Measurements from ENCODE around the gene MICALL1.
"Not testable (repeated sequence)": the region's sequence is repeated elsewhere in the genome, so short reads cannot be mapped to it uniquely, and the experiment has no call there.

The MICALL1 gene

GRCh38 chr22:37953062-37953436 lies 47.0 kb downstream of the MICALL1 start:
- no peak for TF ChIP-seq CTCF (IDR thresholded peaks at IDR 0.05; ENCODE audit: low read depth, low read length)
- H3K4me3 ChIP-seq (ENCODE audit: low read depth, low read length) = peak overlapping the region; percentile 94

- H3K4me3 ChIP-seq (ENCODE audit: low read depth, low read length) = peak within 1 kb of the TSS; percentile 94
- TF ChIP-seq CTCF (IDR thresholded peaks at IDR 0.05; ENCODE audit: low read depth, low read length) = no peak
Observed at GRCh38 chr22:37953437-37954179, 47.5 kb downstream of the MICALL1 start, which contains the start of the genes C22orf23 and POLR2F. Gene C22orf23 (minus strand): TSS chr22:37953601. CDS start chr22:37953149, 452 bp downstream. Gene POLR2F (plus strand): TSS chr22:37953699. CDS start chr22:37953788, 89 bp downstream.

- H3K4me3 ChIP-seq (ENCODE audit: low read depth, low read length) = peak overlapping the region; percentile 94
- no peak for TF ChIP-seq CTCF (IDR thresholded peaks at IDR 0.05; ENCODE audit: low read depth, low read length)
Observed at GRCh38 chr22:37954686-37955085, 48.6 kb downstream of the MICALL1 start.

- not testable (repeated sequence) for H3K4me3 ChIP-seq (ENCODE audit: low read depth, low read length)
Observed at GRCh38 chr22:37955825-37956397, 49.8 kb downstream of the MICALL1 start.

- H3K4me3 ChIP-seq (ENCODE audit: low read depth, low read length) = no peak overlapping the region
- no peak for TF ChIP-seq CTCF (IDR thresholded peaks at IDR 0.05; ENCODE audit: low read depth, low read length)
Observed at GRCh38 chr22:37957232-37957631, 51.1 kb downstream of the MICALL1 start.

GRCh38 chr22:37959231-37959825 lies 53.2 kb downstream of the MICALL1 start:
- no peak for TF ChIP-seq CTCF (IDR thresholded peaks at IDR 0.05; ENCODE audit: low read depth, low read length)
- H3K4me3 ChIP-seq (ENCODE audit: low read depth, low read length) = no peak overlapping the region

- H3K4me3 ChIP-seq (ENCODE audit: low read depth, low read length) = no peak overlapping the region
- TF ChIP-seq CTCF (IDR thresholded peaks at IDR 0.05; ENCODE audit: low read depth, low read length) = no peak
Observed at GRCh38 chr22:37961062-37961461, 55.0 kb downstream of the MICALL1 start.
